Adipose tissue (tissue), 3 donors: ENCODE results near the gene TMOD3. TPM values are rescaled to one million over a fixed set of nuclear protein-coding genes. Genes with fewer than 3 reads are reported as not detected.

ENCODE experiments used
- H3K27ac ChIP-seq: one replicate; pipeline ENCODE4 v1.5.1; 2013; ENCODE audit warnings: low read depth, low read length
- WGBS, 3 donors: extraction: QIAGEN DNeasy Blood & Tissue Kit; methylation state at CpG; one replicate each; pipeline ENCODE4 v1.1.7; 2013; 5-methylcytosine and 5-hydroxymethylcytosine counted together
- polyA plus RNA-seq, 3 donors: library from polyadenylated mRNA; stranded (reverse); fragments of 200-250 nt; gene quantifications; one replicate each; pipeline ENCODE4 v1.2.3, GENCODE V29; 2013
- donor health status: healthy with polysubstance abuse.
- donor health status: Bipolar disorder and iron deficiency.
- donor health status: healthy.

TMOD3 gene
- polyA plus RNA-seq, 3 donors: 5.4 to 14.6 (median 7.5) TPM

- H3K27ac ChIP-seq: no peak overlapping the region
Measured at GRCh38 chr15:51816611-51817010, 12.8 kb upstream of the TMOD3 start.

DNA sequence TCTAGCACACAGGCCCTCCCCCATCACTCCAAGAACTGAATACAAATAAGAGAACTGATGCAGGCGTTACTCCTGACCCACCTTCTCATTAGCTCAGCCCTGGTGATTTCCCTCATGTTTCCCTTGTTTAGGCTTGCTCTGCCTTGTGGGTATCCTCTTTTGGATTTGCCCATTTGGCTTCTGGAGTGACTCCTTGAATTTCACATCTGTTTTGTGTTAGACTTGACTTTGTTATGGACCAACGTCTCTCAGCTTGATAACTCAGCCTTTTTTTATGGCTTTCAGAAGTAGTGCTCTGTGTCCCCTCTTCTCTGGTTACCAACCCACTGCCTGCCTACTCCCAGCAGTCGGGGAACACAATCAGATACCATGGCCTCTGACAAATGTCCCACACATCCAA lies 11.3 kb upstream of the TMOD3 start:
- WGBS, 3 donors: 79 to 88% (median 81%) methylated on average over 3 of the region's 3 CpGs
- H3K27ac ChIP-seq: no peak overlapping the region

GRCh38 chr15:51825698-51826097 lies 3.8 kb upstream of the TMOD3 start:
- no peak overlapping the region for H3K27ac ChIP-seq
- WGBS, 3 donors: 76 to 81% (median 80%) methylated on average over 3 of the region's 3 CpGs

DNA sequence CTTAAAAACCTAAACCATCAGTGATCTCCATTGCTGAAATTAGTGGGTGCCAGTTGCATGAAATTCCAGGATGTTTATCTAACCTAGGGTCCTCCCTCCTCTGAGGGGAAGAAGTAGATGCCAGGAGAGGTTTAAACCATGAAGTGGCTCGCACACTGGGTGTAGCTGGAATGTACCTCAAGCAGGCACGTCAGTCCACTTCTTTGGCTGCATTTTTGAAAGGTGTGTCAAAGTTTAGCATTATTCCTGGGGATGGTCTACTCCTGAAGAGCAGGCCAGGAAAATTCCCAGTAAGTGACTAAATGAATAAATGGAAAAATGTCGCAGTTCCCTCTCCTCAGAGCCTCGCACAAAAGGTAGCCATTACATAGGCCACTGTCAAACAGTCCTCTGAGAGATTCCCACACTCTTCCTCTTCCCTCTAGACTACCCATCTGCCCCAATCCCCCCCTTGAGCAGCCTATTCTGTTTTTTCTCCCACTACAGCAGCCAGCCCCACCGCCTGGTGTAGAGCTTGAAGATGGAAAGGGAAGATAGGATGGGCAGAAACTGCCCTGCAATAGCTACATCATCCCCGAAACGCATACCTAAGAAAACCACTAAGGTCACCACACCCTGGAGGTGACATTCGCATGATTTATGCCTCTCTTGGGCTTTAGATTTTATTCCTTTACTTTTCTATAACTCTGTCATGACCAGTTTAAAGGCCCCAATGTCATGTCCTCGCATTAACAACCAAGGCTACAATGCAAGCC lies 655 bp upstream of the TMOD3 start:
- H3K27ac ChIP-seq: no peak overlapping the region
- WGBS, 3 donors: 76 to 88% (median 86%) methylated on average over 9 of the region's 9 CpGs

GRCh38 chr15:51830276-51830806 lies 888 bp downstream of the TMOD3 start:
- H3K27ac ChIP-seq: no peak overlapping the region
- 0 to 1% (median 1%) methylated on average over 8 of the region's 8 CpGs for WGBS, 3 donors

DNA sequence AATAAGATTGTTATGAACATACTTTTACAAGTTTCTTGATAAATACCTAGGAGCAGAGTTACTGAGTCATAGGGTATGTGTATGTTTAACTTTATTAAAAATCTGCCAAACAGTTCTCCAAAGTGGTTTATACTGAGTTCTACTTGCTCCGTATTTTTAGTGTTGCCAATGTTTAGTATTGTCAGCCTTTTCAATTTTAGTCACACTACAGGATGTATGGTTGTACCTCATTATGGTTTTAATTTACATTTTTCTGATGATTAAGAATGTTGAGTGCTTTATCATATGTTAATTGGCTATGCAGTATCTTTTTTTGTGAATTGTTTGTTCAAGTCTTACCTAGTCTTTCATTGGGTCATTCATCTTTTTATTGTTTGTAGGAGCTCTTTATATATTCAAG lies 4.3 kb downstream of the TMOD3 start:
- WGBS, 3 donors: 76 to 84% (median 82%) methylated on average over 1 of the region's 1 CpG

GRCh38 chr15:51837792-51838251 lies 8.4 kb downstream of the TMOD3 start:
- WGBS, 3 donors: 33 to 68% (median 39%) methylated on average over 4 of the region's 4 CpGs
- H3K27ac ChIP-seq: no peak overlapping the region

More for the DNA sequence above, 4.3 kb downstream of the TMOD3 start:
- no peak overlapping the region for H3K27ac ChIP-seq

DNA sequence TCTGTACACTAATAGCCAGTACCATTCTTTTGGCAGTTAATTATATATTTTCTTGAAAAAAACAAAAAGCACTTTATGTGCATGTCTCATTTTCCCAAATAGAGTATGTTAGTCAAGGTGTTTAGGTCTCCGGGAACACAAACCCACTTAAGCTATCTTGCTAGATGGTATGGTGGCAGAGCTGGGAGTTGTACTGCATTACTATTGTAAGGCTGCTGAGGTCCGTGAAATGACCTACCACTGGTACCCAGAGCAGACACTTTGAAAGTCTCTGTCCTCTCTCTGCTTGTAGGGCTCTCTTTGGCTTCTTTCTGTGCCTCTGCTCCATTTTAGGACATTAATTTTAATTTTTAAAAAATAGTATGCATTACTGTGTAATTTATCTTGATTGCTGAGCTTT lies 8.8 kb downstream of the TMOD3 start:
- no peak overlapping the region for H3K27ac ChIP-seq
- 78 to 90% (median 88%) methylated on average over 2 of the region's 2 CpGs for WGBS, 3 donors

GRCh38 chr15:51840692-51841091 lies 11.2 kb downstream of the TMOD3 start:
- H3K27ac ChIP-seq: no peak overlapping the region
- WGBS, 3 donors: 69 to 82% (median 71%) methylated on average over 4 of the region's 4 CpGs

DNA sequence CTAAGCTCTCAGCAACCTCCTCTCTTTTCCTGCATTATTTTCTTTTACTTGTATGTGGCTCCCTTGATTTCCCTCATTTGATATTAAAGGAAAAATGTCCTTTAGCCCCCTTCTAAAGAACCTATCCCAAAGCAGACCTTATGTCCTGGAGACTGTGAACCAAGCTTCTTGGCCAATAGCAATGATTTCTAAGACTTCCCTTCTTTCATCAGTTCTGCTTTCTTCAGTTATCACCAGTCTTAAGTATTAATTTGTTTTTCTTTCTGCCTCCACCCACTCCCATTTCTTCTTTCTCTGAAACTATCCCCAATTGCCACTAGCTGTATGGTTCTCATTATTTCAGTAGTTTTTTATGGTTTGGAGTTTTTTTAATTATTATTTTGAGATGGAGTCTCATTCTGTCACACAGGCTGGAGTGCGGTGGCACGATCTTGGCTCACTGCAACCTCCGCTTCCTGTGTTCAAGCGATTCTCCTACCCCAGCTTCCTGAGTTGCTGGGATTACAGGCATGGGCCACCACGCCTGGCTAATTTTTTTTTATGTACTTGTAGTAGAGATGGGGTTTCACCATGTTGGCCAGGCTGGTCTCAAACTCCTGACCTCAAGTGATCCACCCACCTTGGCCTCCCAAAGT lies 12.1 kb downstream of the TMOD3 start:
- no peak overlapping the region for H3K27ac ChIP-seq
- WGBS, 3 donors: 41 to 76% (median 53%) methylated on average over 5 of the region's 5 CpGs

GRCh38 chr15:51842265-51842664 lies 12.8 kb downstream of the TMOD3 start:
- no peak overlapping the region for H3K27ac ChIP-seq
- WGBS, 3 donors: 96 to 98% (median 97%) methylated on average over 3 of the region's 3 CpGs

DNA sequence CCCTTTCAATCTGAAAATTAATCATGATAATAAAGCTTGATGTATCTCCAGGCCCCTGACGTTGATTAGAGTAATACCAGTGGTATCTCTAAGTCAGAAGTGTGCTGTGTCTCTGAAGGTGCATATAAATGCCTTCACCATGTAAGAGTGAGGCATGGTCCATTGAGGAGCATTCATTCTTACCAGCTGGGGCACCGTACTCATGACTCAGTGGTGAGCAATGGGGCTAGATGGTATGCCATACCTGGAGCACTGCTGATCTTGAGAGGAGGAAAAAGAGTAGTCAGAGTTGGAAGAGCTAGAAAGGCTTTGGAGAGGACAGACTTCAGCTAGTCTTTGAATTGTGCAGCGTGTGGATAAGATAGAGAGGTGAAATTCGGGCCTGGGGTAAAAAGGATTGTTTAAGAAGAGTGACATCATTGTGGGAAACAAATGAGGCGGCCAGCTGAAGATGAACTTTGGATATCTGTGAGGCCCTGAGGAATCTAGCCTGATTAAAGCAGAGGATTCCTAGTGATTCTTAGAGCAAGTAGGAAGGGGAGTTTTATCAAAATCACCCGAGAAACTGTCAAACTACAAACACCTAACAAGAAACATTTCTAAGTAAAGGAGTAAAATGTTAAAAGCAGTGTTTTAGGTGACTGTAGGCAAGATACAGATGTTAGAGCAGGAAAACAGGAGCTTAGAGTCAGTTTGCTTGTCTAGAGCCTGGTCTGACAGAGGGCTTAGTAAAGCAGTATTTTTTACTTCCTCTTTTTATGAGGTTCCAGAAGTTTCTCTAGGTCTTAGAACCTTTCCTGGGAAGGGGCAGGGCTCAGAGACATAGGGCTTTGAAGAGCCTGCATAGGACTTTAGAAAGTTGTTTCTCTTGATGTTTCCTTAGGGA lies 13.6 kb downstream of the TMOD3 start:
- no peak overlapping the region for H3K27ac ChIP-seq
- WGBS, 3 donors: 52 to 68% (median 66%) methylated on average over 6 of the region's 6 CpGs

DNA sequence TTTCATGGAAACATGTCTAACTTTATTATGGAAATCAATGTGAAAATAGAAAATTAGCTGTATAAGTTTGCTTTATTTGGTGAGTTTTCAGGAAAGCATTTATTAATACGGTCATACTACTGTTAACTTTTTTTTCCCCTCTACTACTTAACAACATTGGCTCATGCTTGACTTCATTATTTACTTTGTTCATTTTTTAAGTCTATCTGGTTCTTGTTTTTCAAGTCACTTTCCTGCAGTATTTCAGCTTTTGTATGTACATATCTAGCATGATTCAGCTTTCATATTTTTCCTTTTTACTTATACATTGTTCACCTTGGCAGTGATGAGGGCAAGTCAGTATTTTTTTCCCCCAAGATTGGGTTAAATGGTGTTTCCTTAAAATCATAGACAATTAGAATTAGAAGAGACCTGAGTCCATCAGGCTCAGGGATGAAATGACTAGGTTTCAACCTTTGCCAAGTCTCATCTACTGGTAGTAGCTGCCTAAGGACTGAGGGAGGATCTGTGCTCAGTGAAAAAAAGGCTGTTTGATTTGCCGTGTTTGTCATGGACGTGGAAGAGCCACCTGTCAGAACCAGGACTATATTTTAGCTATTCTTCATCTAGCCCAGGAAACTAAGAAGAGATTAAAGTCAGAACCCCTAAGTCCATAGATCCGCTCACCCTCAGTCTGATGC lies 15.4 kb downstream of the TMOD3 start:
- H3K27ac ChIP-seq: peak overlapping the region; percentile 38
- 38 to 77% (median 77%) methylated on average over 4 of the region's 4 CpGs for WGBS, 3 donors

DNA sequence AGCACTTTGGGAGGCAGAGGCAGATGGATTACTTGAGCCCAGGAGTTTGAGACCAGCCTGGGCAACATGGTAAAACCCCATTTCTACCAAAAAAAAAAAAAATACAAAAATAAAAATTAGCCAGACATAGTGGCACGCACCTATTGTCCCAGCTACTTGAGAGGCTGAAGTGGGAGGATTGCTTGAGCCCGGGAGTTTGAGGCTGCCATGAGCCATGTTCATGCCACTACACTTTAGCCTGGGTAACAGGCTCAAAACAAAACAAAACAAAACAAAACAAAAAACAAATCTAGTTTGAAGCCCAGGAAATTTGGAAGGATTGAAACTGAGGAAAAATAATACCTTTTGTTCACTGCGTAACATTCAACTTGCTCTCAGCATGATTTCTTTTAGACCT lies 16.6 kb downstream of the TMOD3 start:
- whole genome bisulfite sequencing, 3 donors: 65 to 89% (median 72%) methylated on average over 3 of the region's 3 CpGs
- H3K27ac ChIP-seq: no peak overlapping the region

DNA sequence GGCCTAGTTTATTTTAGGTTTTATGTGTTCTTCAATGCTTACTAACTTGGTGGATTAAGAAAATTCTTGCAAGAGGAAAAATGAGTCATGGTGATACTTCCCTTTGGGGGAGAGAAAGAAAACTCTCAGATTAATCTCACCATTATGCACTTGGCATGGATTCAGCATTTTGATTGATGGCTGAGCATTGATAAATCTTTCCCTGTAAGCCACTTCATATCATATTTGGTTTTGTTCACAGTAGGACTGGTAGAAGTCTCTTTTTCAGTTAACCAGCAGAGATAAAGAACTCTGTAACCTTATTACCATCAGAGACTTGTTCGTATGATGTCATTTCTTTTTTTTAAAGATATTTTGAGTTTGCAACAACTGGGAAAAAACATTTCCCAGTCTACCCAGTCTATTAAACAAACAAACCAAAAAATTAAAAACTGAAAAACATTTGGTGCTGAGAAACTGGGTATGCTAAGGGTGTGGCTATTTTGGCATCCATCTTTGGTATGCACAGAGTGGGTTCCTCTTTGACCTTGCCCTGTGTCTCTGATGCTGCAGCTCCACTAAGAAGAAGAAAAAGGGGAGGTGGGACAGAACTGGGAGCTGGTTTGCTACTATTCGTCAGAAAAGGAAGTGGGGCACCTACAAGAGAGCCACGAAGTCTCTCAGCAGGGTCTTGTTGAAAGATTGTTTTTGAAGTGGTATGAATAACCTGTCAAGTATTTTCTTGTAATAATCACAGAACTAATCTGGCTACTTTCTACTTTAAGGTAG lies 17.2 kb downstream of the TMOD3 start:
- no peak overlapping the region for H3K27ac ChIP-seq
- WGBS, 3 donors: 29 to 66% (median 46%) methylated on average over 3 of the region's 3 CpGs

DNA sequence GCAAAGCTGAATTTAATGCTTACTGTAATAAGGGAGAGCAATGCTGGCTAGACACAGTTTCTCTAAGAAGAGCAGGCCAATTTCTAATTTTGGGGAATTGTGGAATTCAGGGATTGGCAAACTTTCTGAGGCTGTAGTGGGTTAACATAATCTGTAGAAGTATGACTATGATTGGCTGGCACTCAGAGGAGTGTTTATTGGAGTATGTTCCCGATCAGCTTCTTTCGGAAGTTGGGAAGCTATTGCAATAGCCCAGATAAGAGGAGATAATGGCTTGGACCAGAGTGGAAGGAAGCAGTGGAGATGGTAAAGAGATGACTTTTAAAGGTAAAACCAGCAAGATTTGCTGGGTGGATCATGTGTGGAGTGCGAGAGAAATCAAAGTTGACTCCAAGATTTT lies 19.4 kb downstream of the TMOD3 start:
- WGBS, 3 donors: 43 to 57% (median 47%) methylated on average over 3 of the region's 3 CpGs
- no peak overlapping the region for H3K27ac ChIP-seq

- H3K27ac ChIP-seq: no peak overlapping the region
- WGBS, 3 donors: 83 to 92% (median 88%) methylated on average over 3 of the region's 3 CpGs
Measured at GRCh38 chr15:51849860-51850259, 20.4 kb downstream of the TMOD3 start.

GRCh38 chr15:51853998-51854397 lies 24.5 kb downstream of the TMOD3 start:
- 88 to 90% (median 90%) methylated on average over 2 of the region's 2 CpGs for WGBS, 3 donors
- H3K27ac ChIP-seq: no peak overlapping the region
